HepG2 (cell line): ENCODE data around the gene TOB1. TPM values are rescaled to one million over a fixed set of nuclear protein-coding genes. Genes with fewer than 3 reads are reported as not detected.

Source experiments
- HIVEP1 ChIP-seq: sonication (generic); formaldehyde crosslinking; IDR thresholded peaks from 2 replicates; pipeline ENCODE4 v1.4.0; 2020; ENCODE audit warnings: mild to moderate bottlenecking, missing genetic modification reagents
- ISX ChIP-seq: sonication (generic); formaldehyde crosslinking; conservative IDR thresholded peaks from 2 replicates; pipeline ENCODE4 v1.5.0; 2020; ENCODE audit warnings: missing genetic modification reagents
- KLF6 ChIP-seq: IDR thresholded peaks from 2 replicates; pipeline ENCODE4 v1.8.0; 2016; ENCODE audit warnings: missing biosample characterization, missing genetic modification reagents
- MAFG ChIP-seq: sonication (generic); formaldehyde crosslinking; IDR thresholded peaks from 2 replicates; pipeline ENCODE4 v1.5.1; 2020; ENCODE audit warnings: mild to moderate bottlenecking, missing genetic modification reagents
- MAFK ChIP-seq, 2 experiments: IDR thresholded peaks in 1 of 2; conservative IDR thresholded peaks in 1 of 2; 2 replicates each; pipeline ENCODE4 v1.6.1; 2011; ENCODE audit warnings: improper control_type of control experiment in 2 of 2, low read length in 2 of 2
- NFYB ChIP-seq: sonication (generic); formaldehyde crosslinking; IDR thresholded peaks from 2 replicates; pipeline ENCODE4 v1.4.0; 2020; ENCODE audit warnings: missing genetic modification reagents
- PHB2 ChIP-seq: fragments of 450-650 bp; IDR thresholded peaks from 2 replicates; pipeline ENCODE4 v1.6.1; 2018; ENCODE audit not compliant: partially characterized antibody
- PREB ChIP-seq: sonication (generic); formaldehyde crosslinking; IDR thresholded peaks from 2 replicates; pipeline ENCODE4 v1.4.0; 2020; ENCODE audit warnings: missing genetic modification reagents
- RNF2 ChIP-seq: fragments of 450-650 bp; conservative IDR thresholded peaks from 2 replicates; pipeline ENCODE4 v1.6.1; 2016; ENCODE audit warnings: low read depth
- SAP130 ChIP-seq: IDR thresholded peaks from 2 replicates; pipeline ENCODE4 v1.6.1; 2016; ENCODE audit warnings: low read depth
- SNAPC2 ChIP-seq: sonication (generic); formaldehyde crosslinking; IDR thresholded peaks from 2 replicates; pipeline ENCODE4 v1.8.1; 2022; ENCODE audit warnings: mild to moderate bottlenecking, missing genetic modification reagents
- SRSF4 ChIP-seq: fragments of 200-400 bp; formaldehyde crosslinking; IDR thresholded peaks from one replicate; pipeline ENCODE4 v1.6.1; 2018; ENCODE audit warnings: mild to moderate bottlenecking, low read depth, low read length, moderate library complexity; ENCODE audit not compliant: poor library complexity, severe bottlenecking
- TAF15 ChIP-seq: fragments of 200-400 bp; formaldehyde crosslinking; IDR thresholded peaks from one replicate; pipeline ENCODE4 v1.6.1; 2018; ENCODE audit warnings: mild to moderate bottlenecking, low read depth, low read length; ENCODE audit not compliant: poor library complexity, severe bottlenecking
- ZNF160 ChIP-seq: sonication (generic); formaldehyde crosslinking; IDR thresholded peaks from 2 replicates; pipeline ENCODE4 v1.8.0; 2022; ENCODE audit warnings: mild to moderate bottlenecking, inconsistent platforms, missing genetic modification reagents
- ZNF260 ChIP-seq: sonication (generic); formaldehyde crosslinking; IDR thresholded peaks from 2 replicates; pipeline ENCODE4 v1.4.0; 2020; ENCODE audit warnings: missing genetic modification reagents, low read depth, mild to moderate bottlenecking, borderline replicate concordance
- ZNF431 ChIP-seq: sonication (generic); formaldehyde crosslinking; IDR thresholded peaks from 2 replicates; pipeline ENCODE4 v1.9.0; 2022; ENCODE audit warnings: missing genetic modification reagents, low read depth, mild to moderate bottlenecking, borderline replicate concordance
- ZNF672 ChIP-seq: sonication (generic); formaldehyde crosslinking; IDR thresholded peaks from 2 replicates; pipeline ENCODE4 v1.8.1; 2022; ENCODE audit warnings: missing genetic modification reagents
- polyA plus RNA-seq, 8 experiments: library from polyadenylated mRNA; depleted of rRNA in 3 of 8; stranded (reverse) in 7 of 8; unstranded in 1 of 8; fragments of >200 nt; fragmentation: Illumina TruSeq in 4 of 8; extraction: Trizol in 4 of 8; gene quantifications; 2 replicates each; pipeline versions ENCODE4 v1.2.1 to v1.2.3, GENCODE V29; 2011 to 2016; ENCODE audit warnings: low read depth in 4 of 8, missing spikeins in 1 of 8, mixed read lengths in 1 of 8; ENCODE audit not compliant: insufficient read depth in 1 of 8
- total RNA-seq, 5 experiments: library from RNA; depleted of rRNA; stranded (reverse); fragments of >200 nt; fragmentation: Illumina TruSeq; extraction: Trizol; gene quantifications; 2 replicates each; pipeline ENCODE4 v1.2.3, GENCODE V29; 2016; ENCODE audit warnings: low read depth in 1 of 5
- TF ChIP-seq, protein P1 (sequence below): sonication (generic); formaldehyde crosslinking; IDR thresholded peaks from 2 replicates; pipeline ENCODE4 v1.4.0; 2020; ENCODE audit warnings: missing genetic modification reagents
- TF ChIP-seq, protein P2 (sequence below): IDR thresholded peaks from 2 replicates; pipeline ENCODE4 v1.6.1; 2016; ENCODE audit warnings: missing biosample characterization, missing genetic modification reagents, low read depth
- TF ChIP-seq, protein P3 (sequence below): IDR thresholded peaks from 2 replicates; pipeline ENCODE4 v1.6.1; 2016; ENCODE audit warnings: low read depth
- TF ChIP-seq, protein P4 (sequence below): sonication (generic); IDR thresholded peaks from 2 replicates; pipeline ENCODE4 v1.6.1; 2016; ENCODE audit warnings: low read depth, borderline replicate concordance
- TF ChIP-seq, protein P5 (sequence below): fragments of 450-650 bp; IDR thresholded peaks from 2 replicates; pipeline ENCODE4 v1.6.1; 2017; ENCODE audit warnings: mild to moderate bottlenecking

Gene TOB1
- total and polyA plus RNA-seq, 2 of the 13 experiments (the other 11 are each of a cell fraction or from before 2014, with no cell fraction given), result 21.9 to 57.7 TPM

- TF ChIP-seq, protein P1, sequence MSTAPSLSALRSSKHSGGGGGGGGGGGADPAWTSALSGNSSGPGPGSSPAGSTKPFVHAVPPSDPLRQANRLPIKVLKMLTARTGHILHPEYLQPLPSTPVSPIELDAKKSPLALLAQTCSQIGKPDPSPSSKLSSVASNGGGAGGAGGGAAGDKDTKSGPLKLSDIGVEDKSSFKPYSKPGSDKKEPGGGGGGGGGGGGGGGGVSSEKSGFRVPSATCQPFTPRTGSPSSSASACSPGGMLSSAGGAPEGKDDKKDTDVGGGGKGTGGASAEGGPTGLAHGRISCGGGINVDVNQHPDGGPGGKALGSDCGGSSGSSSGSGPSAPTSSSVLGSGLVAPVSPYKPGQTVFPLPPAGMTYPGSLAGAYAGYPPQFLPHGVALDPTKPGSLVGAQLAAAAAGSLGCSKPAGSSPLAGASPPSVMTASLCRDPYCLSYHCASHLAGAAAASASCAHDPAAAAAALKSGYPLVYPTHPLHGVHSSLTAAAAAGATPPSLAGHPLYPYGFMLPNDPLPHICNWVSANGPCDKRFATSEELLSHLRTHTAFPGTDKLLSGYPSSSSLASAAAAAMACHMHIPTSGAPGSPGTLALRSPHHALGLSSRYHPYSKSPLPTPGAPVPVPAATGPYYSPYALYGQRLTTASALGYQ (CRISPR knock-in tag), result no peak
- TF ChIP-seq, protein P2, sequence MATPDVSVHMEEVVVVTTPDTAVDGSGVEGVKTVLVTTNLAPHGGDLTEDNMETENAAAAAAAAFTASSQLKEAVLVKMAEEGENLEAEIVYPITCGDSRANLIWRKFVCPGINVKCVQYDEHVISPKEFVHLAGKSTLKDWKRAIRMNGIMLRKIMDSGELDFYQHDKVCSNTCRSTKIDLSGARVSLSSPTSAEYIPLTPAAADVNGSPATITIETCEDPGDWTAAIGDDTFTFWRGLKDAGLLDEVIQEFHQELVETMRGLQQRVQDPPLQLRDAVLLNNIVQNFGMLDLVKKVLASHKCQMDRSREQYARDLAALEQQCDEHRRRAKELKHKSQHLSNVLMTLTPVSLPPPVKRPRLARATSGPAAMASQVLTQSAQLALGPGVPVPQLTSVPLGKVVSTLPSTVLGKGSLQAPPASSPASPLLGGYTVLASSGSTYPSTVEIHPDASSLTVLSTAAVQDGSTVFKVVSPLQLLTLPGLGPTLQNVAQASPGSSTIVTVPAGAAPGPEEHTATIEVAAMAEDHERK (CRISPR knock-in tag), result no peak
- TF ChIP-seq MAFK (conservative IDR thresholded peaks at IDR 0.05 in 1 of 2, IDR thresholded peaks at IDR 0.05 in 1 of 2; ENCODE audit: low read length in 2 of 2) (no peak), SRSF4 (no peak), PHB2 (no peak), KLF6 (no peak), MAFG (CRISPR knock-in tag) (no peak), PREB (no peak), ZNF260 (CRISPR knock-in tag) (no peak), ISX (CRISPR knock-in tag) (no peak), ZNF431 (CRISPR knock-in tag) (no peak), SNAPC2 (CRISPR knock-in tag) (no peak), NFYB (CRISPR knock-in tag) (no peak), ZNF672 (CRISPR knock-in tag) (no peak), SAP130 (CRISPR knock-in tag) (peak; percentile 96), TAF15 (no peak), ZNF160 (CRISPR knock-in tag) (no peak), HIVEP1 (CRISPR knock-in tag) (no peak), RNF2 (no peak)
- TF ChIP-seq, protein P3, sequence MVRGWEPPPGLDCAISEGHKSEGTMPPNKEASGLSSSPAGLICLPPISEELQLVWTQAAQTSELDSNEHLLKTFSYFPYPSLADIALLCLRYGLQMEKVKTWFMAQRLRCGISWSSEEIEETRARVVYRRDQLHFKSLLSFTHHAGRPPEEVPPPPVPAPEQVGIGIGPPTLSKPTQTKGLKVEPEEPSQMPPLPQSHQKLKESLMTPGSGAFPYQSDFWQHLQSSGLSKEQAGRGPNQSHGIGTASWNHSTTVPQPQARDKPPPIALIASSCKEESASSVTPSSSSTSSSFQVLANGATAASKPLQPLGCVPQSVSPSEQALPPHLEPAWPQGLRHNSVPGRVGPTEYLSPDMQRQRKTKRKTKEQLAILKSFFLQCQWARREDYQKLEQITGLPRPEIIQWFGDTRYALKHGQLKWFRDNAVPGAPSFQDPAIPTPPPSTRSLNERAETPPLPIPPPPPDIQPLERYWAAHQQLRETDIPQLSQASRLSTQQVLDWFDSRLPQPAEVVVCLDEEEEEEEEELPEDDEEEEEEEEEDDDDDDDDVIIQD (CRISPR knock-in tag), result peak; percentile 45; the same call in 1 of the 2 replicates
- TF ChIP-seq, protein P4, sequence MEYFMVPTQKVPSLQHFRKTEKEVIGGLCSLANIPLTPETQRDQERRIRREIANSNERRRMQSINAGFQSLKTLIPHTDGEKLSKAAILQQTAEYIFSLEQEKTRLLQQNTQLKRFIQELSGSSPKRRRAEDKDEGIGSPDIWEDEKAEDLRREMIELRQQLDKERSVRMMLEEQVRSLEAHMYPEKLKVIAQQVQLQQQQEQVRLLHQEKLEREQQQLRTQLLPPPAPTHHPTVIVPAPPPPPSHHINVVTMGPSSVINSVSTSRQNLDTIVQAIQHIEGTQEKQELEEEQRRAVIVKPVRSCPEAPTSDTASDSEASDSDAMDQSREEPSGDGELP, result no peak
- TF ChIP-seq, protein P5, sequence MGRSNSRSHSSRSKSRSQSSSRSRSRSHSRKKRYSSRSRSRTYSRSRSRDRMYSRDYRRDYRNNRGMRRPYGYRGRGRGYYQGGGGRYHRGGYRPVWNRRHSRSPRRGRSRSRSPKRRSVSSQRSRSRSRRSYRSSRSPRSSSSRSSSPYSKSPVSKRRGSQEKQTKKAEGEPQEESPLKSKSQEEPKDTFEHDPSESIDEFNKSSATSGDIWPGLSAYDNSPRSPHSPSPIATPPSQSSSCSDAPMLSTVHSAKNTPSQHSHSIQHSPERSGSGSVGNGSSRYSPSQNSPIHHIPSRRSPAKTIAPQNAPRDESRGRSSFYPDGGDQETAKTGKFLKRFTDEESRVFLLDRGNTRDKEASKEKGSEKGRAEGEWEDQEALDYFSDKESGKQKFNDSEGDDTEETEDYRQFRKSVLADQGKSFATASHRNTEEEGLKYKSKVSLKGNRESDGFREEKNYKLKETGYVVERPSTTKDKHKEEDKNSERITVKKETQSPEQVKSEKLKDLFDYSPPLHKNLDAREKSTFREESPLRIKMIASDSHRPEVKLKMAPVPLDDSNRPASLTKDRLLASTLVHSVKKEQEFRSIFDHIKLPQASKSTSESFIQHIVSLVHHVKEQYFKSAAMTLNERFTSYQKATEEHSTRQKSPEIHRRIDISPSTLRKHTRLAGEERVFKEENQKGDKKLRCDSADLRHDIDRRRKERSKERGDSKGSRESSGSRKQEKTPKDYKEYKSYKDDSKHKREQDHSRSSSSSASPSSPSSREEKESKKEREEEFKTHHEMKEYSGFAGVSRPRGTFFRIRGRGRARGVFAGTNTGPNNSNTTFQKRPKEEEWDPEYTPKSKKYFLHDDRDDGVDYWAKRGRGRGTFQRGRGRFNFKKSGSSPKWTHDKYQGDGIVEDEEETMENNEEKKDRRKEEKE, result no peak
Measured at GRCh38 chr17:50899005-50899460, 32.9 kb upstream of the TOB1 start (continued).
